ENCODE measurements around the gene TMEM138. TPM values are rescaled to one million over a fixed set of nuclear protein-coding genes. Genes with fewer than 3 reads are reported as not detected.

Gene TMEM138
- total RNA-seq, 6 experiments from 2014 or later = 49.0 to 63.1 (median 58.0) TPM

GRCh38 chr11:61339490-61339878 is 22.7 kb upstream of the TMEM138 start:
- Mint-ChIP-seq H3K4me3 (no peak overlapping the region), H3K4me1 (ENCODE audit: low read depth) (peaks cover 7% of the 10 kb centered on the region), H3K9me3 (no peaks in the 10 kb centered on the region), H3K27ac (no peak overlapping the region), H3K27me3 (ENCODE audit: insufficient read depth) (no peaks in the 10 kb centered on the region), H3K36me3 (ENCODE audit: low read depth) (no peaks in the 10 kb centered on the region)
- no peak for DNase-seq
- no peak for TF ChIP-seq CTCF (IDR thresholded peaks at IDR 0.05)

- H3K4me1 Mint-ChIP-seq (ENCODE audit: low read depth) = no peaks in the 10 kb centered on the region; the same call in 1 of the 2 replicates
- H3K27me3 Mint-ChIP-seq (ENCODE audit: insufficient read depth) = no peaks in the 10 kb centered on the region
- H3K36me3 Mint-ChIP-seq (ENCODE audit: low read depth) = no peaks in the 10 kb centered on the region
- no peaks in the 10 kb centered on the region for H3K9me3 Mint-ChIP-seq
- H3K27ac Mint-ChIP-seq = no peak overlapping the region
- no peak overlapping the region for H3K4me3 Mint-ChIP-seq
- no peak for TF ChIP-seq CTCF (IDR thresholded peaks at IDR 0.05)
- no peak for DNase-seq
Measured at GRCh38 chr11:61340979-61341378, 21.2 kb upstream of the TMEM138 start.

GRCh38 chr11:61341706-61342105 is 20.5 kb upstream of the TMEM138 start:
- no peak for TF ChIP-seq CTCF (IDR thresholded peaks at IDR 0.05)
- no peak overlapping the region for H3K27ac Mint-ChIP-seq
- no peaks in the 10 kb centered on the region; the same call in 1 of the 2 replicates for H3K27me3 Mint-ChIP-seq (ENCODE audit: insufficient read depth)
- no peak for DNase-seq
- no peaks in the 10 kb centered on the region for H3K9me3 Mint-ChIP-seq
- H3K4me1 Mint-ChIP-seq (ENCODE audit: low read depth) = no peaks in the 10 kb centered on the region
- no peaks in the 10 kb centered on the region for H3K36me3 Mint-ChIP-seq (ENCODE audit: low read depth)
- no peak overlapping the region for H3K4me3 Mint-ChIP-seq

- H3K4me1 Mint-ChIP-seq (ENCODE audit: low read depth) = no peaks in the 10 kb centered on the region
- no peaks in the 10 kb centered on the region for H3K9me3 Mint-ChIP-seq
- H3K27me3 Mint-ChIP-seq (ENCODE audit: insufficient read depth) = no peaks in the 10 kb centered on the region; the same call in 1 of the 2 replicates
- no peak overlapping the region for H3K4me3 Mint-ChIP-seq
- TF ChIP-seq CTCF (IDR thresholded peaks at IDR 0.05) = no peak
- DNase-seq = no peak
- H3K36me3 Mint-ChIP-seq (ENCODE audit: low read depth) = no peaks in the 10 kb centered on the region
- no peak overlapping the region for H3K27ac Mint-ChIP-seq
Measured at GRCh38 chr11:61342207-61342803, 19.9 kb upstream of the TMEM138 start.

GRCh38 chr11:61343792-61344745 is 18.1 kb upstream of the TMEM138 start:
- no peak overlapping the region for H3K27ac Mint-ChIP-seq

More at GRCh38 chr11:61343792-61344745, 18.1 kb upstream of the TMEM138 start:
- TF ChIP-seq CTCF (IDR thresholded peaks at IDR 0.05) = no peak
- no peaks in the 10 kb centered on the region; the same call in 1 of the 2 replicates for H3K27me3 Mint-ChIP-seq (ENCODE audit: insufficient read depth)
- no peaks in the 10 kb centered on the region for H3K36me3 Mint-ChIP-seq (ENCODE audit: low read depth)
- H3K4me1 Mint-ChIP-seq (ENCODE audit: low read depth) = no peaks in the 10 kb centered on the region
- H3K4me3 Mint-ChIP-seq = no peak overlapping the region
- DNase-seq = no peak
- no peaks in the 10 kb centered on the region for H3K9me3 Mint-ChIP-seq
